Muscle layer of colon (tissue), 2 donors: Measurements from ENCODE around the gene CACNA1C.
A peak's percentile ranks its signal among the peaks of the same experiment; 100 is the strongest.

Experiments
- H3K27ac ChIP-seq: one replicate; pipeline ENCODE4 v1.7.0; 2013; ENCODE audit warnings: low read depth, mild to moderate bottlenecking, low read length, moderate library complexity
- H3K27me3 ChIP-seq, 2 donors: one replicate each; pipeline ENCODE4 v1.7.0; 2013; ENCODE audit warnings: low read length in 2 of 2, mild to moderate bottlenecking in 2 of 2; ENCODE audit not compliant: insufficient read depth in 2 of 2, control insufficient read depth in 1 of 2
- H3K36me3 ChIP-seq: one replicate; pipeline ENCODE4 v1.7.0; 2013; ENCODE audit warnings: mild to moderate bottlenecking, low read length; ENCODE audit not compliant: insufficient read depth
- H3K4me1 ChIP-seq: one replicate; pipeline ENCODE4 v1.7.0; 2013; ENCODE audit warnings: mild to moderate bottlenecking, low read length; ENCODE audit not compliant: insufficient read depth
- H3K4me3 ChIP-seq, 2 donors: one replicate each; pipeline ENCODE4 v1.7.0; 2013; ENCODE audit warnings: low read length in 2 of 2, low read depth in 1 of 2, mild to moderate bottlenecking in 1 of 2, moderate library complexity in 1 of 2
- H3K9ac ChIP-seq: one replicate; pipeline ENCODE4 v1.7.0; 2013; ENCODE audit warnings: low read length
- H3K9me3 ChIP-seq: one replicate; pipeline ENCODE4 v1.7.0; 2013; ENCODE audit warnings: mild to moderate bottlenecking, low read length
- donor health status: abdominal sarcoma.
- donor health status: Adenocarcinoma of cecum.

The CACNA1C gene

DNA sequence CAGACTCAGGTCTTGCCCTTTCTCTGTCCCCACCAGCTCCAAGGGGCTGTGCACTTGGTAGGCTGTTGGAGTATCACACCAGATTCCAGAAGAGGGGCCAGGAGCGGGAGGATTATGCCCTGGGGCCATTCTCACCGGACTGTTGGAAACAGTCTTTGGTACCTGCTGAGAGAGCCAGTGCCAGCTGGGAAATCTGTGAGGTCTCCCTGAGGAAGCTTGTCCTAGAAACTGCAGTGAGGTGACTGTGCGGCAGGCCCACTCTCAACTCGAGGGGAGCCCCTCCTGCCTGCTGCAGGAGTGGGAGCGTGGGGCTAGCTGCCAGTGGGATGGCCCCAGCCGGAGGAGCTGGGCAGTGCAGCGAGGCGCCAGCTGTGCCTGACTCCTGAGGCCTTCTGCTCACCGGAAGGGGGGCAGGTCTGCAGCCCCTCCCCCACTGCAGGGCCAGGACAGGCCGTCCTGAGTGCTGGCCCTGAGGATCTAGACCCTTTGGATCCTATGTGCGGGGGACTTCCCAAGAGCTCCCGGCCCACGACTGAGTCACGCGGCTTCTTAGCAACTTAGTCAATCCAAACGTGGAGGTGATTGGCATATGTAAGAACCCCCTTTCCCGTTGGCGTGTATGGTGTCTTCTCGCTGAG lies 295.2 kb downstream of the CACNA1C start:
- Histone ChIP-seq H3K4me1 (peaks cover 81% of the 10 kb centered on the region), H3K4me3 (no peak overlapping the region), H3K9ac (no peak overlapping the region), H3K27me3 (no peaks in the 10 kb centered on the region), H3K9me3 (no peaks in the 10 kb centered on the region), H3K27ac (peak overlapping the region; percentile 66), H3K36me3 (no peaks in the 10 kb centered on the region)

DNA sequence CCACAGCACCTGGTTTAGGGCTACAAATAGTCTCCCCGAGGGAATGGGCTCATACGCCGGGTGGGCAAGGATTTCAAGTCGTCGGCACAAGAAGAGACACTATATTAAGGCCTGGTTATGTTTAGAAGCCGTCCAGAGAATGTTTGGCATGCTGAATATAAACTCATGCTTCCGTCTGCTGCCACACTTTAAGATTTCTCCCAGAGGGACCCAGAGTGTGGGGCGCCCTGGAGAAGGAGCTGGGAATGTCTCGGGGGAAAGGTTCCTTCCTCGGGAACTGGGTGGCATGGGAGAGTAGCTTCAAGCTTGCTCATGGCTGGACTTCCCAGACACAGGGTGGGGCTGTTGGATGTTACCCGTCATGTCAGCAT lies 295.7 kb downstream of the CACNA1C start:
- H3K36me3 ChIP-seq = no peaks in the 10 kb centered on the region
- H3K9ac ChIP-seq = no peak overlapping the region
- H3K4me1 ChIP-seq = peaks cover 80% of the 10 kb centered on the region
- peak overlapping the region; percentile 66 for H3K27ac ChIP-seq
- no peaks in the 10 kb centered on the region for H3K9me3 ChIP-seq
- no peak overlapping the region for H3K4me3 ChIP-seq
- no peaks in the 10 kb centered on the region for H3K27me3 ChIP-seq

DNA sequence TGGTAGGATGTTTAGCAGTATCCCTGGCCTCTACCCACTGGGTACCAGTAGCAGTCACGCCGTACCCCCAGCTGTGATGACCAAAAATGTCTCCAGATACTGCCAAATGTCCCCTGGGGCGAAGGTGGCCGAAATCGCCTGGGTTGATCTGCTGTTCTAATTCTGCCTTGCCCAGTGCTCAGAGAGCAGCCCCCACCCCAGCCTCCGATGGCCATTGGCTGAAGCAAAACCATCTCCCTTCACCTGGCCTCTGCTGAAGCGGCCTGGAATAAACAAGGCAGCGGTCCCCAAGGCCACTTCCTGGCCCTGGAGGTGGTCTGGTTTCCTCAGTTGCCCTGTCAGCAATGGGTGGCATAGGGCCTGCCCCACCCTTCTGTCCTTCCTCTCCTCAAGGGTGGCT lies 298.4 kb downstream of the CACNA1C start:
- H3K4me3 ChIP-seq = no peak overlapping the region
- no peaks in the 10 kb centered on the region for H3K36me3 ChIP-seq
- H3K4me1 ChIP-seq = peaks cover 68% of the 10 kb centered on the region
- no peaks in the 10 kb centered on the region for H3K9me3 ChIP-seq
- H3K27ac ChIP-seq = no peak overlapping the region
- no peak overlapping the region for H3K9ac ChIP-seq
- H3K27me3 ChIP-seq = no peaks in the 10 kb centered on the region

DNA sequence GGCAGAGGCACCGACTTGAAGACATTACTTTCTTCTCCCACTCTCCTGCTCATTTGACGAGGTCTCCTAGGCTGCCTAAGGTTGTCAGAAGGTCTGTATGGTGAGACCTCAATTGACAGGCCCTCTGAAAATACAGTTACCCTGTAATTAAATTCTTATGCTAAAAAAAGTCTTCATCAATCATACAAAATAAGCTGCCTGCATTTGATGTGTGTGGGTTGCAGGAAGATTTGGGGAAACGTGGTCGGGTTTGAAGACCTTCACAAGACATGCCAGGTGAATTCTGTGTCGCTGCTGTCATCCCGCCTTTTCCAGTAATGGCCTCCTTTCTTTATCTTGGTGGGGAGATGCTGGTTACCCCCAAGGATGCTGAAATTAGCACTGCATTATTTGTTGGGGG lies 299.4 kb downstream of the CACNA1C start:
- no peaks in the 10 kb centered on the region for H3K36me3 ChIP-seq
- H3K4me3 ChIP-seq = no peak overlapping the region
- H3K9ac ChIP-seq = no peak overlapping the region
- H3K27me3 ChIP-seq = no peaks in the 10 kb centered on the region
- H3K27ac ChIP-seq = no peak overlapping the region
- H3K4me1 ChIP-seq = peaks cover 66% of the 10 kb centered on the region
- H3K9me3 ChIP-seq = no peaks in the 10 kb centered on the region

DNA sequence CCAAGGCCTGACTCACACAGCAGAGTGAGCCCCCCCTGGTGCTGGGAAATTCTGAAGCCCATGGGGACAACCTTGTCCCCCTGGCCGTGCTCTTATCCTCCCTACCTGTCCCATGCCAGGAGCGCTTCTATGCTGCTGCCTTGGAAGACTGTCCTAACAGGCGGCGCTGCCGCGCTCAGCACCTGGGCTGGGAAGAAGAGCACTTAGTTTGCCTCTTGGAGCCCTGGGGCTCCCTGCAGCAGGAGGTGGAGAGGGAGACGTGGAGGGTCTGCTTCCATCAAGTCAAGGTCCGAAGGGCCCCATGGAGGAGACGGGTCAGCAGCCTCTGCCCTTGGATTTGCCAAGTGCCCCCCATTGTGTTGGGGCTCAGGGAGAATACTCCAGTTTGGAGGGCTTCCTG lies 300.5 kb downstream of the CACNA1C start:
- Histone ChIP-seq H3K4me1 (peaks cover 59% of the 10 kb centered on the region), H3K27ac (peak overlapping the region; percentile 72), H3K4me3 (no peak overlapping the region), H3K9me3 (no peaks in the 10 kb centered on the region), H3K36me3 (no peaks in the 10 kb centered on the region), H3K9ac (no peak overlapping the region), H3K27me3 (no peaks in the 10 kb centered on the region)

DNA sequence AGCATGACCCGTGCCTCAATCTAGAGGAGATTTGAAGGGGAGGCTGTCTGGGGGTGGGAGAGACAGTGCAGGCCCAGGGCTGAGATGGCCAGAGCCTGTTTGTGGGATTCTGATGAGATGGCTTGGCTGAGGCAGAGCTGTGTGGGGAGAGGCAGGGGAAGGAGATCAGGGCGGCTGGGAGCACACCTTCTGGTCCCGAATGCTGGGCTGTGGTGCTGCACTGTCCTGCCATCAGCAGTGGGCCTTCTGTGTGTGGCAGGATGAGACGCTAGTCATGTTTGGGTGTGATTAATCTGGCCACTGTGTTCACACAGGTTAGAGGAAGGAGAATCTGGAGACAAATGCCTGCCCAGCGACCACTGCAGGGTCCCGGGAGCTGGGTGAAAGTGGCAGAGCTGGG lies 300.9 kb downstream of the CACNA1C start:
- Histone ChIP-seq H3K36me3 (no peaks in the 10 kb centered on the region), H3K27me3 (no peaks in the 10 kb centered on the region), H3K9me3 (no peaks in the 10 kb centered on the region), H3K4me3 (no peak overlapping the region), H3K27ac (peak overlapping the region; percentile 72), H3K4me1 (peaks cover 59% of the 10 kb centered on the region), H3K9ac (peak overlapping the region; percentile 10)

DNA sequence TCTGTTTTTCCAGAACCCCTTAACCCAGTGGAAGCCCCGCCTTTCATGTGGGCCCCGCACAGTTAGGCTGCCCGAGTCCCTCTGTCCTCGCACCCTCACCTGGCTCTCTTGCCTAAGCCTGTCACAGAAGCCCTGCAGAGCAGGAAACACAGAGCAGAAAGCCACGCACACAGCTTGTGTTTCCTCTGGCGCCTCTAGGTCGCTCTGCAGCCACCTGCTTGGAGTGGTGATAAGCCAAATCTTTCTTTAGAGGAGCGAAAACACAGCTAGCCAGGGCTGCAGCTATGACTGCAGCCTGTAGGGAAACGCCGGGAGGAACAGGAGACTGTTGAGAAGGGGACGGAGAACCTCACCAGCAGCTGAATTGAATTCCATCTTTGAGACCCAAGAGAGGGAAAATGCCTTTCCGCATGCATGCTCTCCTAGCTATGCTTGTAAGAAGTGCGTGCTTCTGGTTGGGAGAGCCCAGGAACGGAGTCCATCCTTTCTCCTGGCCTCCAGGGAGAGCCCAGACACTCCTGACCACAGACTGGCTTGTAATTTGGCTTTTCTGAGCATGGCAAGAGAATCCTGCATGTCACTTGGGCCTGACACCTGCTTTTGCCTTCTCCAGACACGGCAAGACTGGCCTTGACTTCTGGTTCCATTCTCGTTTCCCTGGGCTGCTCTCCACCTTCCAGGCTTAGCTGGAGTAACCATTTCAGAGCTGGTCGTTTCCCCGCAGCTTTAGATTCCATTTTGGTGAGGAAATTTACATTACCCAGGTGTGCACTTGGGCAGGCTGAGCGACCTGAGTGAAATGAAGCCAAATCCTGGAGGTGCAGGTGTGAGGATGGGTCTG lies 301.6 kb downstream of the CACNA1C start:
- no peaks in the 10 kb centered on the region for H3K27me3 ChIP-seq
- H3K9ac ChIP-seq = peak overlapping the region; percentile 10
- no peak overlapping the region for H3K4me3 ChIP-seq
- H3K9me3 ChIP-seq = no peaks in the 10 kb centered on the region
- H3K4me1 ChIP-seq = peaks cover 59% of the 10 kb centered on the region
- peak overlapping the region; percentile 72 for H3K27ac ChIP-seq
- H3K36me3 ChIP-seq = no peaks in the 10 kb centered on the region

DNA sequence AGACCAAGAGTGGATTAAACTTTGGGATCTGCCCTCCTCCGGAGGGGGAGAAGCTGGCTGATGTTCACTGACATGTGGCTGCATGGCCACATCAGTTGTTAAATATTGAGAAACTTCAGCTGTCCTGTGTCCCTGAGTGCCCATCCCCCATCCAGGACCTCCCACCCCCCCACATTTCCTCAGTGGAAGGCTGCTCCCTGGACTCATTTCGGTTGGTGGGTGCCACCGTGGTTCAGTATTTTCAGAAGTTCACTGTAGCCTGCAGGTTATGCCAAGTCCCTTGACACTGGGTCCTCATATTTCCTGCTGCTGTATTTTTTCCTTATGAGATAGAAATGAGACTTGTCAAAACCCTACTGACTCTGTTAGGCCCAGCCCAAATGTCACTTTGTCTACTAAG lies 302.4 kb downstream of the CACNA1C start:
- Histone ChIP-seq H3K27ac (peak overlapping the region; percentile 29), H3K4me3 (no peak overlapping the region), H3K9ac (no peak overlapping the region), H3K27me3 (no peaks in the 10 kb centered on the region), H3K36me3 (no peaks in the 10 kb centered on the region), H3K9me3 (no peaks in the 10 kb centered on the region), H3K4me1 (peaks cover 56% of the 10 kb centered on the region)

DNA sequence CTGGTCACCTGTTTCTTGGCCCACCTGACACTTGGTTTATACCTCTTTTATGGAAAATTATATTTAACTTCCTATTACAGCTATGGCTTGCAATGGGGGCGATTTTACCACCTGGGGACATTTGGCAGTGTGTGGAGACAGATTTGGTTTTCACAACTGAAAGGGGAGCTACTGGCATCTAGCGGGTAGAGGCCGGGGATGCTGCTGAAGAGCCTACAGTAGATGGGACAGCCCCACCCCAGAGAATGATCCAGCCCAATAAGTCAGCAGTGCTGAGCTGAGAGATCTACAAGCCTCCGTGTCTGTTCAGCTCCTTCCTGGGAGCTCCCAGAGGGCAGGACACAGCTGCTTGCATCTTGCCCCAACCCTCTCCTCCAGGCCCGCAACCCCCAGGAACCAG lies 302.8 kb downstream of the CACNA1C start:
- Histone ChIP-seq H3K27me3 (no peaks in the 10 kb centered on the region), H3K36me3 (no peaks in the 10 kb centered on the region), H3K4me1 (peaks cover 53% of the 10 kb centered on the region), H3K9me3 (no peaks in the 10 kb centered on the region), H3K27ac (peak overlapping the region; percentile 29), H3K9ac (no peak overlapping the region), H3K4me3 (no peak overlapping the region)

DNA sequence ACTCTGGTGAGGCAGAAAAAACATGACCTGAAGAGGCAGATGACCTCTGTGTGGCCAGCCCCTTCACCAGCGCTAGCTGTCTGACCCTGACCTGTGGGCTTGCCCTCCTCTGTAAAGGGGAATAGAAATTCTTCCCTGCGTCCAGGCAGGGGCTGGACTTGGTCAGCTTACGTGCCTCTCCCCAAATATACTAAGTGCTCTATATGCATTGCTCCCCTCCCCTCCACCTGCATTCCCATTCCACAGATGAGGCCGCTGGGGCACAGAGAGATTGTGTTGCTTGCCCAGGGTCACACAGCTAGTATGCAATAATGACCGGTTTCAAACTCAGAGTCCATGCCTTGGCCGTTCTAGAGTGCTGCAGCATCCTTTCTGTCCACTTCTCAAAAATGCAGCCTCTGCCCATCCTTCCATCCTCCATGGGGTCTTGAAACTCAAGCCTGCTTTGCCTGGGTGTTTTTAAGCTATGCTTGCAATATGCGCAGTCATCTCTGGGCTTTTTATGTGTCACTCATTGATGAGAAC lies 303.9 kb downstream of the CACNA1C start:
- Histone ChIP-seq H3K27ac (peak overlapping the region; percentile 22), H3K4me3 (no peak overlapping the region), H3K9me3 (no peaks in the 10 kb centered on the region), H3K4me1 (peaks cover 45% of the 10 kb centered on the region), H3K9ac (no peak overlapping the region), H3K36me3 (no peaks in the 10 kb centered on the region), H3K27me3 (no peaks in the 10 kb centered on the region)

DNA sequence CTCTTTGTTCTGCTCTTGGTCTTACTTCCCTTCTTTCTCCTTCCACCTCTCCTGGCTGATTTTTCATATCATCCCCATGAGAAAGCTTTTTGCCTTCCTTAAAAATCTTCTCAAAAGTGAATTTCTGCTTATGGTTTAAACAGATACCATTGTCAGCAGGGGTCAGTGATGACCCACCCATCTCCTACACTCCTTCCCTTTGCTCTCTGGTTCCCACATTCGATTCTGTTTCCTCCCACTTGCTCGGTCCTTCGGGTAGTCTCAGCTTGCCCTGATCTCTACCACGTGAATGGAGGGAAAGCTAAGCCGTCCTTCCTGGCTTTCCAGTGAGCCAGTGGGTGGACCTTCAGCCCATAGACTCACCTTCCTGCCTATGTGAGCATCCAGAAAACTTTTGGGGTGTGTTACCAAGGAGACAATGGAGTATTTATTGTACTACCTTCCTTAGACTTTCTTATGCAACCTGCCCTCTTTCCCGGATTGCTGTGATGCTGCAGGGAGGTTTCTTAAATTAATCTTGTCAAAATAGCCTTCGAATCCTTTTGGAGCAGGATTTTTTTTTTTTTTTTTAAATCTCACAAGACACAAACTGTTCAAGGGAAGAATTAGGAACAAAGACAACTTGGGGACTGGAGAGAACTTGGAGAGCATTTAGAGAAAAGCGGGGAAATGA lies 306.3 kb downstream of the CACNA1C start:
- no peaks in the 10 kb centered on the region for H3K27me3 ChIP-seq
- no peak overlapping the region for H3K4me3 ChIP-seq
- H3K36me3 ChIP-seq = no peaks in the 10 kb centered on the region
- H3K27ac ChIP-seq = peak overlapping the region; percentile 69
- H3K9ac ChIP-seq = peak overlapping the region; percentile 16
- no peaks in the 10 kb centered on the region for H3K9me3 ChIP-seq
- peaks cover 34% of the 10 kb centered on the region for H3K4me1 ChIP-seq
